Activated T-helper 2 cell treated with anti-CD3 and anti-CD28 coated beads, Interferon-gamma antibody, Interleukin-2, Interleukin-4, amounts not matched to agents 10 μg/mL and 5 μg/mL and 100 μg/mL, durations not matched to agents 14 hours and 24 hours and 36 hours (primary cell): ENCODE data around the gene IKBIP. TPM values are rescaled to one million over a fixed set of nuclear protein-coding genes. Genes with fewer than 3 reads are reported as not detected.
"Not testable (repeated sequence)": the region's sequence is repeated elsewhere in the genome, so short reads cannot be mapped to it uniquely, and the experiment has no call there.

ENCODE experiments used
- DNase-seq: peaks from one replicate; pipeline ENCODE4 v3.0.0; 2021; ENCODE audit warnings: low spot score
- H3K27ac Mint-ChIP-seq: one replicate; pipeline ENCODE4 v1.8.0; 2021; ENCODE audit warnings: mixed read lengths
- H3K27me3 Mint-ChIP-seq: one replicate; pipeline ENCODE4 v1.8.0; 2021; ENCODE audit warnings: low read depth, mixed read lengths
- H3K36me3 Mint-ChIP-seq: one replicate; pipeline ENCODE4 v1.8.0; 2021; ENCODE audit warnings: low read depth, mixed read lengths
- H3K4me1 Mint-ChIP-seq: one replicate; pipeline ENCODE4 v1.8.0; 2021; ENCODE audit warnings: low read depth, mixed read lengths
- H3K4me3 Mint-ChIP-seq: one replicate; pipeline ENCODE4 v1.8.0; 2021; ENCODE audit warnings: low read depth, mild to moderate bottlenecking, moderate library complexity, mixed read lengths
- H3K9me3 Mint-ChIP-seq: one replicate; pipeline ENCODE4 v1.8.0; 2021; ENCODE audit warnings: mixed read lengths
- intact Hi-C: fragments of 100-400 bp; cut with micrococcal nuclease; formaldehyde crosslinking; loops from one replicate; pipeline ENCODE4 v1.15.1; 2023
- total RNA-seq: library from RNA; stranded (reverse); gene quantifications from 2 replicates; pipeline ENCODE4 v1.2.3, GENCODE V29; 2022

The IKBIP gene
- total RNA-seq, 1 donor from 2014 or later: 41.1 TPM

- Mint-ChIP-seq H3K4me3 (peak overlapping the region; percentile 5), H3K9me3 (no peaks in the 10 kb centered on the region), H3K4me1 (peaks cover 15% of the 10 kb centered on the region), H3K27me3 (no peaks in the 10 kb centered on the region), H3K27ac (peak overlapping the region; percentile 72), H3K36me3 (peaks cover 32% of the 10 kb centered on the region)
- intact Hi-C loops: loop anchor here (1.0 to 10.0 kb wide), 3 partner anchors 12 to 232 kb away; partner anchors contain the start of gene IKBIP
- no peak for DNase-seq
Measured at GRCh38 chr12:98656289-98657101, 11.9 kb upstream of the IKBIP start.

- intact Hi-C loops: loop anchor here (1.0 to 10.0 kb wide), 3 partner anchors 88 to 229 kb away; no protein-coding TSS in a partner anchor
- Mint-ChIP-seq H3K4me1 (peaks cover 20% of the 10 kb centered on the region), H3K9me3 (no peaks in the 10 kb centered on the region), H3K27me3 (no peaks in the 10 kb centered on the region), H3K4me3 (no peak overlapping the region), H3K36me3 (peaks cover 32% of the 10 kb centered on the region), H3K27ac (no peak overlapping the region)
- DNase-seq: no peak
Measured at GRCh38 chr12:98653866-98654493, 9.4 kb upstream of the IKBIP start.

DNA sequence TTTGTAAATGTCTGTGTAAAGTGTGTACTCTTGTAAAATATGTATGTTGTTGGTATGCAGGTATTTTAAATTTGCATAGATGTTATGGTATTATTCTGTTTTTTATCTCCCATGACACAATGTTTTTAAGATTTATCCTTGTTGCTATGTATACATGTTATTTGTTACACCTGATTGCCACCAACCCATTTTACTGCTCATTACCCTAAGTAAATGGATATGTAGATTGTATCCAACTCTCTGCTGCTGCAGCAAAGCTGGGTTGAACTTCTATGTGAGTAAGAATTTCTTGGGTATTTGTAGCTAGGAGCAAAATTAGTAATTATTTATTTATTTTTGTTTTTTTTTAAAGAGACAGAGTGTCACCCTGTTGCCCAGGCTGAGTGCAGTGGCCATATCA lies 6.7 kb upstream of the IKBIP start:
- Mint-ChIP-seq H3K27me3 (no peaks in the 10 kb centered on the region), H3K36me3 (peaks cover 27% of the 10 kb centered on the region), H3K4me3 (no peak overlapping the region), H3K27ac (no peak overlapping the region), H3K4me1 (peaks cover 26% of the 10 kb centered on the region), H3K9me3 (no peaks in the 10 kb centered on the region)
- intact Hi-C loops: loop anchor here (10.0 kb wide), 1 partner anchor 227 kb away; no protein-coding TSS in a partner anchor
- DNase-seq: no peak

- Mint-ChIP-seq H3K4me1 (peaks cover 32% of the 10 kb centered on the region), H3K9me3 (no peaks in the 10 kb centered on the region), H3K36me3 (peaks cover 28% of the 10 kb centered on the region), H3K27ac (peak overlapping the region; percentile 14), H3K27me3 (no peaks in the 10 kb centered on the region), H3K4me3 (peak overlapping the region; percentile 97)
- no peak for DNase-seq
- intact Hi-C loops: no loop called here
Measured at GRCh38 chr12:98646294-98647090, 1.9 kb upstream of the IKBIP start.

DNA sequence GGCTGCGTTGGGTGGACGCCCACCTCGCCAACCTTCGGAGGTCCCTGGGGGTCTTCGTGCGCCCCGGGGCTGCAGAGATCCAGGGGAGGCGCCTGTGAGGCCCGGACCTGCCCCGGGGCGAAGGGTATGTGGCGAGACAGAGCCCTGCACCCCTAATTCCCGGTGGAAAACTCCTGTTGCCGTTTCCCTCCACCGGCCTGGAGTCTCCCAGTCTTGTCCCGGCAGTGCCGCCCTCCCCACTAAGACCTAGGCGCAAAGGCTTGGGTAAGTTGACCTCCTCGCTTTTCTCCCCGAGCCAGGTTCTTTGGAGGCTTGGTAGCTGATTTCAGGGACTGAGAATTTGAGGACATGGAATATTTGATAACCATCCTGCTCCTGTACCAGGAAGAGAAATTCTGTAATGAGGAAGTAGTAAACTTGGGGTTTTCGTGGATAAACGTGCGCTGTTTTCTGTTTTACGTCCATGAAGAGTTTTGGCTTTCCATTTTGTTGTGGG lies 1.0 kb upstream of the IKBIP start:
- Mint-ChIP-seq H3K9me3 (no peaks in the 10 kb centered on the region), H3K4me3 (peak overlapping the region; percentile 97), H3K27me3 (no peaks in the 10 kb centered on the region), H3K4me1 (peaks cover 32% of the 10 kb centered on the region), H3K27ac (peak overlapping the region; percentile 79), H3K36me3 (peaks cover 35% of the 10 kb centered on the region)
- intact Hi-C loops: loop anchor here (1.0 to 2.0 kb wide), 5 partner anchors 52 to 1739 kb away; partner anchors contain the start of genes ACTR6, NEDD1, SLC25A3 and TMPO
- peak; percentile 16 for DNase-seq

DNA sequence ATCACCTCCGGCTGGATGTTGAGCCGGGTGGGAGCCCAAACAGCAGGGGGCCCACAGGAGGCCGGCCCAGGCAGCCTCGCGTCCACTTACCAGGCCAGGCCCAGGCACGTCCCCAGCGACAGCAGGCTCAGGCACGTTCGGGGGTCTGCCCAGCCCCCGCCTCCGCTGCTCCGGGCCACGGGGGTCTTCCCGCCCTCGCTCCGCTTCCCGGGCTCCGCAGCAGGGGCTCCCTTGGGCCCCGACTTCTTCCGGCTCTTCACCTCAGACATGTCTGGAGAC lies 216 bp downstream of the IKBIP start:
- DNase-seq: no peak
- peak overlapping the region; percentile 98 for H3K27ac Mint-ChIP-seq
- H3K4me1 Mint-ChIP-seq: peaks cover 27% of the 10 kb centered on the region
- peak overlapping the region; percentile 97 for H3K4me3 Mint-ChIP-seq
- H3K9me3 Mint-ChIP-seq: no peaks in the 10 kb centered on the region
- H3K36me3 Mint-ChIP-seq: peaks cover 28% of the 10 kb centered on the region
- no peaks in the 10 kb centered on the region for H3K27me3 Mint-ChIP-seq
- intact Hi-C loops: loop anchor here (1.0 to 2.0 kb wide), 6 partner anchors 12 to 1738 kb away; partner anchors contain the start of genes ACTR6, NEDD1 and TMPO

DNA sequence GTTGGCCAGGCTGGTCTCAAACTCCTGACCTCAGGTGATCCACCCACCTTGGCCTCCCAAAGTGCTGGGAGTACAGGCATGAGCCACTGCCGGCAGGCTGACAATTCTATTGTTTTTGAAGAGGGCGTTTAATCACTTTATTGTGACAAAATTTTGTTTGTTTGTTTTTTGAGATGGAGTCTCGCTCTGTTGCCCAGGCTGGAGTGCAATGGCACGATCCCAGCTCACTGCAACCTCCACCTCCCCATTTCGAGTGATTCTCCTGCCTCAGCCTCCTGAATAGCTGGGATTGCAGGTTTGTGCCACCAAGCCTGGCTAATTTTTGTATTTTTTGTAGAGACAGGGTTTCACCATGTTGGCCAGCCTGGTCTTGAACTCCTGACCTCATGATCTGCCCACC lies 1.8 kb downstream of the IKBIP start:
- intact Hi-C loops, DNase-seq, H3K9me3 Mint-ChIP-seq, H3K27me3 Mint-ChIP-seq: not testable (repeated sequence)
- Mint-ChIP-seq H3K4me1 (peaks cover 28% of the 10 kb centered on the region), H3K27ac (peak overlapping the region; percentile 49), H3K4me3 (peak overlapping the region; percentile 97), H3K36me3 (peaks cover 29% of the 10 kb centered on the region)

DNA sequence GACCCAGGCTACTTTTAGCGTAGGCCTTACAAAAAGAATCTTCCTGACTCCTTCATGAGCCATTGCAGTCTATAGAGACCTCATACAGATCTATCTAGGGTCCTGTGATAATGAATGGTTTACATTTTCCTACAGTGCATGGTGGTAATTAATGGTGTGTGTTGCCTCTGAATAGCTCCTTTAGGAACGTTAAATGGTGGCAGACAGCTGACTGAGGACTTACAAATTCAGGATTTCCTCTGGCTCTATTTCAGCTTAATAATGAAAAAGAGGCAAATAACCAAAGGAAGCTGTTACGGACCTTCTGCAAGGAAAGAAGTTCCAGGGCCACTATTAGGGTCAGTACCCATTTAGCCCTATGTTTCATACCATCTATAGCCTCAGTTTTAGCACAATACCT lies 5.1 kb downstream of the IKBIP start:
- no peak overlapping the region for H3K27ac Mint-ChIP-seq
- H3K36me3 Mint-ChIP-seq: peaks cover 40% of the 10 kb centered on the region
- H3K27me3 Mint-ChIP-seq: no peaks in the 10 kb centered on the region
- DNase-seq: no peak
- no peak overlapping the region for H3K4me3 Mint-ChIP-seq
- peaks cover 29% of the 10 kb centered on the region for H3K4me1 Mint-ChIP-seq
- intact Hi-C loops: no loop called here
- no peaks in the 10 kb centered on the region for H3K9me3 Mint-ChIP-seq

- Mint-ChIP-seq H3K4me3 (no peak overlapping the region), H3K4me1 (peaks cover 25% of the 10 kb centered on the region), H3K36me3 (peaks cover 46% of the 10 kb centered on the region), H3K27me3 (no peaks in the 10 kb centered on the region), H3K27ac (no peak overlapping the region), H3K9me3 (no peaks in the 10 kb centered on the region)
- intact Hi-C loops: no loop called here
- DNase-seq: no peak
Measured at GRCh38 chr12:98638009-98638408, 6.6 kb downstream of the IKBIP start.

DNA sequence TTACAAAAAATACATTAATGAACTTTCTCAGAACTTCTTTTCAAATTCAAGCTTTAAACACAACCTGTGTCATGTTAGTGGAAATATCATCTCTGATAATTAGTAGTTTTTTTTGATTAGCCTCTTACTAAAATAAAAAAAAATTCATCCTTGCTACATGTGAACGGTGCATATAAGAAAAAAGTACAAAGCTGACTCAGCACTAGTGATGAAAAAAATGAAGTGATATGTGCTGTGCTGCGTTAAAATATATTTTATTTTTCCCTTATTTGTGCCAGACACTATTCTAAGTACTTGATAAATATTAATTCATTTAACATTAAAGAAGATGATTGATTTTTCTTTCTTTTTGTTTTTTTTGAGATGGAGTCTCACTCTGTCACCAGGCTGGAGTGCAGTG lies 7.5 kb downstream of the IKBIP start:
- Mint-ChIP-seq H3K27ac (no peak overlapping the region), H3K27me3 (no peaks in the 10 kb centered on the region), H3K9me3 (no peaks in the 10 kb centered on the region), H3K4me3 (no peak overlapping the region), H3K36me3 (peaks cover 55% of the 10 kb centered on the region), H3K4me1 (peaks cover 23% of the 10 kb centered on the region)
- intact Hi-C loops: no loop called here
- DNase-seq: no peak

DNA sequence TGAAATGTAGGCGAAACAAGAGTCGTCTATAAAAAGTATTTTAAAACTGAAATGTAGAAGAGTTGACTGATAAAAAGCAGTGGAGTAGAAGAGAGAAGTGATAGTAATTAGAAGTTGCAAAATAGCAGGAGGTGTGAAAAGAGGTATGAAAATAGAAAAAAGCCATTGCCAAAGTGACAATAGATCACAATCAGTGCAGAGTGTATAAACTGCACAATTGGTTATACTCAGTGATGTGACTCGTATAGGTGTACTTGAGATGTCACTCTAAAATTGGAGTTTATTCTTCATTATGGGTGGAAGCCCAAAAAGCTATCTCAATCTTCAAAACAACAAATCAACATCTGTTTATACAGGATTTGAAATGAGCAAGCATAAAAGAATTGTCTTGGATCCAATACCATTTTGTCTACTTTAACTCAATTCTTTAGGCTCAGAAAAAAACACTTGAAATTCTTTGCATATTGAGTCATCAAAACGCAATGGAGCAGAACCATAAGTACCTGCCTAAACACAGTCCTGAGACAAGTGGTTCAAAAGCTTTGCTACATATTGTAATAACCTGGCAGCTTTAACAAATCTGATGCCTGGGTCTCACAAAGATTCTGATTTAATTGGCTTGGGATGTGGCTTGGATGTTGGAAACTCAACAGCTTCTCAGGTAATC lies 8.8 kb downstream of the IKBIP start:
- intact Hi-C loops: no loop called here
- H3K4me3 Mint-ChIP-seq: no peak overlapping the region
- peaks cover 18% of the 10 kb centered on the region for H3K4me1 Mint-ChIP-seq
- H3K9me3 Mint-ChIP-seq: no peaks in the 10 kb centered on the region
- H3K36me3 Mint-ChIP-seq: peaks cover 46% of the 10 kb centered on the region
- DNase-seq: no peak
- H3K27ac Mint-ChIP-seq: no peak overlapping the region
- H3K27me3 Mint-ChIP-seq: no peaks in the 10 kb centered on the region

DNA sequence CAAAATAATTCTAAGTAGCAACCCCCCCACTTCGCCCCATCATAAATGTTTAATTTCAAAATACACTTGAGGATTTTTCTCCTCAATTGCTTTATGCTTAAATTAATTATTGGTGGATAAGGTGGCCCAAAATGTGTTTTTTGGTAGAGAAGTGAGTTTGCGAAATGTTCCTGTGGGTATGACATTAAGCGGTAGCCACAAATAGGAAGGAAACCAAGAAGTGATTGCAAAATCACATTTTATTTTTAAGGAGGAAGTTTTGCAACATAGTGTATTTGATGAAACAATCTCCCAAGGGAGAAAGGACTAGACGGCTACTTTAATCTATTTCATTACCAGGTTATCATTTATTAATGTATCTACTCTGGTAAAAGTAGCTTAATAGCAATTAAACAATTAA lies 25.6 kb downstream of the IKBIP start:
- no peaks in the 10 kb centered on the region for H3K4me1 Mint-ChIP-seq
- intact Hi-C loops: no loop called here
- H3K9me3 Mint-ChIP-seq: no peaks in the 10 kb centered on the region
- no peak for DNase-seq
- no peaks in the 10 kb centered on the region for H3K27me3 Mint-ChIP-seq
- no peak overlapping the region for H3K27ac Mint-ChIP-seq
- H3K36me3 Mint-ChIP-seq: peaks cover 10% of the 10 kb centered on the region
- no peak overlapping the region for H3K4me3 Mint-ChIP-seq
